IMR-90 (cell line): ENCODE results near the gene KIF16B. TPM values are rescaled to one million over a fixed set of nuclear protein-coding genes. Genes with fewer than 3 reads are reported as not detected.

Experiments
- ATAC-seq: fragments of 200-7000 bp; cut with Tn5 transposase; 2 replicates; pipeline ENCODE4 v1.9.1; 2020; ENCODE audit warnings: low read depth, mild to moderate bottlenecking, moderate library complexity
- BruUV-seq: library from RNA; stranded (reverse); fragments of 400-500 nt; replicated peaks from 2 replicates; lab custom pipeline; 2021; lab: Mats Ljungman, UMichigan
- CTCF ChIA-PET: fragments of 300-600 bp; formaldehyde crosslinking; extraction: SDS; loops from one replicate; lab custom pipeline; 2021; ENCODE audit warnings: antibody characterized with exemption; lab: Yijun Ruan, JAX
- POLR2A ChIA-PET: fragments of 300-600 bp; sonication (Branson Sonifier 250); formaldehyde crosslinking; loops from one replicate; lab custom pipeline; 2022; ENCODE audit warnings: antibody characterized with exemption; ENCODE audit not compliant: unreplicated experiment; lab: Charles Lee
- DNase-seq: peaks from one replicate; pipeline ENCODE4 v3.0.0; 2013
- H2AFZ ChIP-seq: replicated peaks from 2 replicates; pipeline ENCODE3; 2013; ENCODE audit warnings: low read length, mild to moderate bottlenecking; ENCODE audit not compliant: poor library complexity
- H2AK5ac ChIP-seq: 2 replicates; pipeline ENCODE4 v1.6.1; 2013; ENCODE audit warnings: low read depth, low read length, inconsistent platforms
- H2AK9ac ChIP-seq: replicated peaks from 2 replicates; pipeline ENCODE3; 2013; ENCODE audit warnings: mild to moderate bottlenecking, low read depth, low read length, moderate library complexity; ENCODE audit not compliant: poor library complexity
- H2BK120ac ChIP-seq: 2 replicates; pipeline ENCODE4 v1.6.1; 2013; ENCODE audit warnings: low read depth, low read length, inconsistent platforms
- H2BK15ac ChIP-seq: 3 replicates; pipeline ENCODE4 v1.6.1; 2013; ENCODE audit warnings: low read depth, low read length, inconsistent platforms
- H2BK20ac ChIP-seq: 2 replicates; pipeline ENCODE4 v1.6.1; 2013; ENCODE audit warnings: low read depth, mild to moderate bottlenecking, inconsistent platforms, low read length, moderate library complexity
- H2BK5ac ChIP-seq: 2 replicates; pipeline ENCODE4 v1.6.1; 2013; ENCODE audit warnings: mild to moderate bottlenecking, low read depth, low read length, inconsistent platforms; ENCODE audit not compliant: poor library complexity, severe bottlenecking
- H3K14ac ChIP-seq: replicated peaks from 2 replicates; pipeline ENCODE4 v1.6.1; 2013; ENCODE audit warnings: low read depth, low read length, inconsistent platforms
- H3K18ac ChIP-seq: 2 replicates; pipeline ENCODE4 v1.6.1; 2013; ENCODE audit warnings: low read depth, low read length, control low read depth
- H3K23ac ChIP-seq: 2 replicates; pipeline ENCODE4 v1.6.1; 2013; ENCODE audit warnings: low read depth, low read length, inconsistent platforms
- H3K27ac ChIP-seq: 2 replicates; pipeline ENCODE4 v1.5.1; 2013; ENCODE audit warnings: mild to moderate bottlenecking, control low read depth, low read length; ENCODE audit not compliant: insufficient read depth
- H3K27me3 ChIP-seq: 2 replicates; pipeline ENCODE4 v1.6.1; 2013; ENCODE audit warnings: low read length; ENCODE audit not compliant: control insufficient read depth, insufficient read depth
- H3K36me3 ChIP-seq: 2 replicates; pipeline ENCODE4 v1.6.1; 2013; ENCODE audit warnings: low read length, mixed read lengths; ENCODE audit not compliant: control insufficient read depth, insufficient read depth
- H3K4ac ChIP-seq: 2 replicates; pipeline ENCODE4 v1.6.1; 2013; ENCODE audit warnings: low read depth, low read length, inconsistent platforms
- H3K4me1 ChIP-seq: 2 replicates; pipeline ENCODE4 v1.6.1; 2013; ENCODE audit warnings: low read length, mixed read lengths; ENCODE audit not compliant: control insufficient read depth, insufficient read depth
- H3K4me2 ChIP-seq: 2 replicates; pipeline ENCODE4 v1.6.1; 2013; ENCODE audit warnings: low read depth, mild to moderate bottlenecking, control low read depth, low read length, moderate library complexity
- H3K4me3 ChIP-seq: 2 replicates; pipeline ENCODE4 v1.5.1; 2013; ENCODE audit warnings: low read depth, mild to moderate bottlenecking, control low read depth, low read length, moderate library complexity; ENCODE audit not compliant: insufficient read depth
- H3K56ac ChIP-seq: 2 replicates; pipeline ENCODE4 v1.6.1; 2013; ENCODE audit warnings: low read length, inconsistent platforms; ENCODE audit not compliant: insufficient read depth; ENCODE audit errors: extremely low read depth
- H3K79me1 ChIP-seq, 2 experiments: 2 replicates each; pipeline ENCODE4 v1.6.1; 2013; ENCODE audit warnings: low read length in 2 of 2, inconsistent platforms in 1 of 2, low read depth in 1 of 2
- H3K9ac ChIP-seq: 2 replicates; pipeline ENCODE4 v1.6.1; 2013; ENCODE audit warnings: low read depth, low read length, control low read depth
- H3K9me1 ChIP-seq: 2 replicates; pipeline ENCODE4 v1.6.1; 2013; ENCODE audit warnings: low read length, inconsistent platforms; ENCODE audit not compliant: insufficient read depth
- H3K9me3 ChIP-seq: 2 replicates; pipeline ENCODE4 v1.6.1; 2013; ENCODE audit warnings: low read length; ENCODE audit not compliant: control insufficient read depth, insufficient read depth
- H4K20me1 ChIP-seq: 2 replicates; pipeline ENCODE4 v1.6.1; 2013; ENCODE audit warnings: low read length, inconsistent platforms; ENCODE audit not compliant: insufficient read depth
- H4K5ac ChIP-seq: 2 replicates; pipeline ENCODE4 v1.6.1; 2013; ENCODE audit warnings: mild to moderate bottlenecking, low read depth, low read length, control low read depth
- H4K8ac ChIP-seq, 2 experiments: 2 replicates each; pipeline ENCODE4 v1.6.1; 2013; ENCODE audit warnings: low read depth in 2 of 2, low read length in 2 of 2, control low read depth in 1 of 2, inconsistent platforms in 1 of 2
- H4K91ac ChIP-seq: 2 replicates; pipeline ENCODE4 v1.6.1; 2013; ENCODE audit warnings: low read depth, low read length, inconsistent platforms; ENCODE audit not compliant: insufficient read depth
- CHD1 ChIP-seq: IDR thresholded peaks from 2 replicates; pipeline ENCODE4 v1.6.1; 2012; ENCODE audit warnings: low read depth, low read length, improper control_type of control experiment
- WGBS, 2 experiments: methylation state at CpG; one replicate each; pipeline versions ENCODE4 v1.1.5 to v1.1.7; 2013; ENCODE audit warnings: missing lambda C conversion rate in 2 of 2; ENCODE audit not compliant: insufficient read length in 1 of 2; ENCODE audit errors: extremely low coverage in 2 of 2; 5-methylcytosine and 5-hydroxymethylcytosine counted together
- dilution Hi-C: fragments of 300-500 bp; cut with HindIII; formaldehyde crosslinking; loops from one replicate; pipeline ENCODE4 v1.14.3; 2018; ENCODE audit warnings: low sequenced_read_pairs; ENCODE audit not compliant: unreplicated experiment
- in situ Hi-C: fragments of 300-500 bp; cut with MboI; formaldehyde crosslinking; loops from 3 replicates; pipeline ENCODE4 v1.14.3; 2019; ENCODE audit warnings: low sequenced_read_pairs, inconsistent platforms, mixed read lengths
- intact Hi-C: fragments of 100-400 bp; cut with micrococcal nuclease; formaldehyde crosslinking; loops from 2 replicates; pipeline ENCODE4 v1.10.0; 2022
- polyA plus RNA-seq, 3 experiments: library from polyadenylated mRNA; depleted of rRNA; stranded (reverse); fragments of >200 nt; gene quantifications; 2 replicates each; pipeline ENCODE4 v1.2.3, GENCODE V29; 2012; ENCODE audit warnings: low replicate concordance in 1 of 3
- total RNA-seq: library from RNA; depleted of rRNA; stranded (reverse); fragments of >200 nt; gene quantifications from 2 replicates; pipeline ENCODE4 v1.2.3, GENCODE V29; 2012

The KIF16B gene
- total and polyA plus RNA-seq, 2 of the 4 experiments (the other 2 are of a cell fraction) = 4.7 to 10.0 TPM

DNA sequence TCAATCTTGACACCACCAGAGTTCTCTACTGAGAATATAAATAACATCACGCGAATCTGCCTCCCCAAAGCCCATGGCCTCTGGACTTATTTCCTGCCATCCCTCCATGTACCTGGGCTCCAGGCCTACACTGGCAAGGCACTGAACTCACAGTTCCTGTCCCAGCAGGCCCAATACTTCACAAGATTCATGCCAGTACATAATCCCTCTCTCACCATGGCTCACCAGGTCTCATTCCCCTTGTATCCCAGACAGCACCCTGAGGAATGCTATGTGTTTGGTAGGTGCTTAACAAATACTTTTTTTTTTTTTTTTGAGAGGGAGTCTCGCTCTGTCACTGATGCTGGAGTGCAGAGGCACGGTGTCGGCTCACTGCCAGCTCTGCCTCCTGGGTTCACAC is 1.9 kb downstream of the KIF16B start:
- no peak overlapping the region for H2BK20ac ChIP-seq
- dilution Hi-C loops = no loop called here
- no peak overlapping the region for H3K9ac ChIP-seq
- H3K18ac ChIP-seq = no peak overlapping the region
- no peak overlapping the region; the same call in 1 of the 2 replicates for H3K4ac ChIP-seq
- H2AFZ ChIP-seq = no peak overlapping the region
- no peak overlapping the region for H2AK5ac ChIP-seq
- no peak overlapping the region for H3K23ac ChIP-seq
- intact Hi-C loops = loop anchor here (5.0 to 10.0 kb wide), 2 partner anchors 44 to 163 kb away; partner anchors contain the start of gene SNRPB2
- no peak overlapping the region for H2BK120ac ChIP-seq
- H2BK5ac ChIP-seq = no peak overlapping the region
- peaks cover 3% of the 10 kb centered on the region; the same call in 1 of the 2 replicates for H3K9me1 ChIP-seq
- H3K14ac ChIP-seq = no peak overlapping the region
- no CpG with 5 or more reads among the region's 5 CpGs for WGBS, 2 experiments
- no peak overlapping the region for H3K56ac ChIP-seq
- no peak overlapping the region for H3K4me2 ChIP-seq
- H3K36me3 ChIP-seq = no peaks in the 10 kb centered on the region
- no peak for TF ChIP-seq CHD1
- H3K9me3 ChIP-seq = no peaks in the 10 kb centered on the region
- POLR2A ChIA-PET = no interaction called here
- H3K4me3 ChIP-seq = no peak overlapping the region
- no peak for DNase-seq
- no peak for ATAC-seq
- BruUV-seq = no TSS peak
- in situ Hi-C loops = no loop called here
- H4K91ac ChIP-seq = no peak overlapping the region
- no peaks in the 10 kb centered on the region for H3K27me3 ChIP-seq
- H3K4me1 ChIP-seq = peaks cover 8% of the 10 kb centered on the region
- H2AK9ac ChIP-seq = peak overlapping the region; percentile 67
- H2BK15ac ChIP-seq = no peak overlapping the region
- H3K27ac ChIP-seq = no peak overlapping the region
- CTCF ChIA-PET = no interaction called here
- no peak overlapping the region for H4K5ac ChIP-seq
- no peaks in the 10 kb centered on the region for H4K20me1 ChIP-seq
- H3K79me1 ChIP-seq = peaks cover 12 to 15% of the 10 kb centered on the region in 2 experiments; a peak in 3 of 4 replicates
- H4K8ac ChIP-seq = no peak overlapping the region
